OCI-LY3 (cell line): ENCODE data around the gene SMIM7.
"Not testable (repeated sequence)": the region's sequence is repeated elsewhere in the genome, so short reads cannot be mapped to it uniquely, and the experiment has no call there.

Source experiments
- H2AFZ ChIP-seq: fragments of 200-600, 300-600 bp; shearing (Covaris generic); 2 replicates; pipeline ENCODE4 v1.6.0; 2014; ENCODE audit warnings: antibody characterized with exemption, low read depth, low read length
- H3K27ac ChIP-seq: fragments of 200-600, 300-600 bp; sonication (generic); 2 replicates; pipeline ENCODE4 v1.5.1; 2014; ENCODE audit warnings: mild to moderate bottlenecking, low read length, moderate library complexity, mixed read lengths
- H3K27me3 ChIP-seq: fragments of 200-600, 300-600 bp; sonication (generic); 2 replicates; pipeline ENCODE4 v1.6.1; 2014; ENCODE audit warnings: low read depth, low read length, mixed read lengths
- H3K36me3 ChIP-seq: fragments of 200-600, 300-600 bp; sonication (generic); replicated peaks from 2 replicates; pipeline ENCODE3; 2014; ENCODE audit warnings: low read depth, low read length, mixed read lengths
- H3K4me1 ChIP-seq: fragments of 300-600, 200-600 bp; sonication (generic); 2 replicates; pipeline ENCODE4 v1.6.1; 2014; ENCODE audit warnings: low read length, mixed read lengths
- H3K4me2 ChIP-seq: fragments of 200-600, 300-600 bp; sonication (generic); 2 replicates; pipeline ENCODE4 v1.6.1; 2014; ENCODE audit warnings: low read length, mixed read lengths
- H3K4me3 ChIP-seq: fragments of 300-600, 200-600 bp; sonication (generic); 2 replicates; pipeline ENCODE4 v1.5.1; 2014; ENCODE audit warnings: antibody characterized with exemption, mild to moderate bottlenecking, low read length, moderate library complexity
- H3K79me2 ChIP-seq: fragments of 300-600, 200-600 bp; shearing (Covaris generic); 2 replicates; pipeline ENCODE4 v1.6.1; 2014; ENCODE audit warnings: mild to moderate bottlenecking, low read length, mixed read lengths
- H3K9ac ChIP-seq: fragments of 300-600, 200-600 bp; shearing (Covaris generic); 2 replicates; pipeline ENCODE4 v1.6.0; 2014; ENCODE audit warnings: mild to moderate bottlenecking, low read length, moderate library complexity
- H3K9me3 ChIP-seq: fragments of 200-600, 300-600 bp; shearing (Covaris generic); 2 replicates; pipeline ENCODE4 v1.6.1; 2014; ENCODE audit warnings: low read length, mixed read lengths; ENCODE audit not compliant: insufficient read depth
- H4K20me1 ChIP-seq: fragments of 200-600, 300-600 bp; sonication (generic); 2 replicates; pipeline ENCODE4 v1.6.1; 2016; ENCODE audit warnings: low read length, mixed read lengths; ENCODE audit not compliant: insufficient read depth
- CTCF ChIP-seq: fragments of 200-600, 300-600 bp; sonication (generic); IDR thresholded peaks from 2 replicates; pipeline ENCODE4 v1.5.1; 2014; ENCODE audit warnings: antibody characterized with exemption, low read length, low read depth
- EZH2phosphoT487 ChIP-seq: fragments of 200-600 bp; shearing (Covaris generic); IDR thresholded peaks from 2 replicates; pipeline ENCODE4 v1.6.1; 2018; ENCODE audit warnings: antibody characterized with exemption, mixed run types, low read depth

Gene SMIM7

GRCh38 chr19:16678498-16678897 lies 18.6 kb upstream of the SMIM7 start:
- Histone ChIP-seq H3K27me3 (no peaks in the 10 kb centered on the region), H3K9ac (no peak overlapping the region), H4K20me1 (no peaks in the 10 kb centered on the region), H3K4me3 (no peak overlapping the region), H3K27ac (no peak overlapping the region), H3K36me3 (peaks cover 21% of the 10 kb centered on the region), H3K79me2 (no peaks in the 10 kb centered on the region), H3K9me3 (no peaks in the 10 kb centered on the region), H2AFZ (no peak overlapping the region), H3K4me2 (no peak overlapping the region), H3K4me1 (no peaks in the 10 kb centered on the region)
- TF ChIP-seq CTCF: no peak
- no peak for TF ChIP-seq EZH2phosphoT487

GRCh38 chr19:16677055-16677454 lies 17.1 kb upstream of the SMIM7 start:
- Histone ChIP-seq H3K9me3 (no peaks in the 10 kb centered on the region), H3K36me3 (peaks cover 17% of the 10 kb centered on the region), H3K4me1 (no peaks in the 10 kb centered on the region), H3K79me2 (no peaks in the 10 kb centered on the region), H3K27ac (no peak overlapping the region), H3K4me2 (no peak overlapping the region), H4K20me1 (no peaks in the 10 kb centered on the region), H3K27me3 (no peaks in the 10 kb centered on the region), H3K4me3 (no peak overlapping the region), H3K9ac (no peak overlapping the region), H2AFZ (no peak overlapping the region)
- TF ChIP-seq EZH2phosphoT487 (no peak), CTCF (no peak)

- no peaks in the 10 kb centered on the region for H3K79me2 ChIP-seq
Measured at GRCh38 chr19:16676101-16676798, 16.3 kb upstream of the SMIM7 start.

GRCh38 chr19:16673839-16674238 lies 13.9 kb upstream of the SMIM7 start:
- not testable (repeated sequence) for H3K4me1 ChIP-seq, H3K27ac ChIP-seq, H3K27me3 ChIP-seq, H3K79me2 ChIP-seq, H3K4me2 ChIP-seq, H3K4me3 ChIP-seq, H4K20me1 ChIP-seq, H3K9ac ChIP-seq, H3K9me3 ChIP-seq, H3K36me3 ChIP-seq, H2AFZ ChIP-seq

More at GRCh38 chr19:16676101-16676798, 16.3 kb upstream of the SMIM7 start:
- TF ChIP-seq CTCF: no peak
- TF ChIP-seq EZH2phosphoT487: no peak
- Histone ChIP-seq H3K36me3 (peaks cover 9% of the 10 kb centered on the region), H3K4me1 (no peaks in the 10 kb centered on the region), H3K9me3 (no peaks in the 10 kb centered on the region), H3K4me3 (no peak overlapping the region), H2AFZ (no peak overlapping the region), H4K20me1 (no peaks in the 10 kb centered on the region), H3K27ac (no peak overlapping the region), H3K27me3 (no peaks in the 10 kb centered on the region), H3K4me2 (no peak overlapping the region), H3K9ac (no peak overlapping the region)
